Hepatocyte (in vitro differentiated cells): ENCODE measurements around the gene PPIP5K2. TPM values are rescaled to one million over a fixed set of nuclear protein-coding genes. Genes with fewer than 3 reads are reported as not detected.
A peak's percentile ranks its signal among the peaks of the same experiment; 100 is the strongest.

ENCODE experiments used
- DNase-seq: peaks from one replicate; pipeline ENCODE4 v3.0.0-alpha.2; 2016; ENCODE audit warnings: low spot score
- H2AFZ ChIP-seq: fragments of 200-600 bp; sonication (generic); 2 replicates; pipeline ENCODE4 v1.6.0; 2016; ENCODE audit warnings: antibody characterized with exemption, mild to moderate bottlenecking
- H3K27ac ChIP-seq: fragments of 200-600 bp; sonication (generic); 2 replicates; pipeline ENCODE4 v1.5.1; 2016; ENCODE audit warnings: mild to moderate bottlenecking
- H3K27me3 ChIP-seq: fragments of 200-600 bp; sonication (generic); 2 replicates; pipeline ENCODE4 v1.6.1; 2016
- H3K36me3 ChIP-seq: fragments of 200-600 bp; sonication (generic); replicated peaks from 2 replicates; pipeline ENCODE4 v1.5.1; 2016; ENCODE audit warnings: low read depth; ENCODE audit not compliant: insufficient read depth
- H3K4me1 ChIP-seq: fragments of 200-600 bp; sonication (generic); 2 replicates; pipeline ENCODE4 v1.5.1; 2016; ENCODE audit warnings: mild to moderate bottlenecking, moderate library complexity; ENCODE audit not compliant: insufficient read depth
- H3K4me2 ChIP-seq: fragments of 200-600 bp; sonication (generic); 2 replicates; pipeline ENCODE4 v1.6.0; 2016
- H3K4me3 ChIP-seq: fragments of 200-600 bp; sonication (generic); 2 replicates; pipeline ENCODE4 v1.5.1; 2016; ENCODE audit warnings: mild to moderate bottlenecking
- H3K79me2 ChIP-seq: fragments of 200-600 bp; sonication (generic); 2 replicates; pipeline ENCODE4 v1.6.0; 2017; ENCODE audit warnings: mild to moderate bottlenecking
- H3K9me2 ChIP-seq: fragments of 200-600 bp; sonication (generic); replicated peaks from 2 replicates; pipeline ENCODE4 v1.6.0; 2017; ENCODE audit warnings: mild to moderate bottlenecking; ENCODE audit not compliant: insufficient read depth
- H3K9me3 ChIP-seq: fragments of 200-600 bp; sonication (generic); 2 replicates; pipeline ENCODE4 v1.5.1; 2016; ENCODE audit warnings: low read depth, mild to moderate bottlenecking
- H4K20me1 ChIP-seq: fragments of 200-600 bp; sonication (generic); 2 replicates; pipeline ENCODE4 v1.6.0; 2016; ENCODE audit warnings: mild to moderate bottlenecking; ENCODE audit not compliant: insufficient read depth, poor library complexity, severe bottlenecking
- CTCF ChIP-seq: fragments of 200-600 bp; sonication (generic); IDR thresholded peaks from 2 replicates; pipeline ENCODE4 v1.5.1; 2016; ENCODE audit warnings: antibody characterized with exemption, mild to moderate bottlenecking; ENCODE audit not compliant: poor library complexity
- EZH2 ChIP-seq: fragments of 200-600 bp; sonication (generic); IDR thresholded peaks from 2 replicates; pipeline ENCODE4 v1.6.1; 2016; ENCODE audit warnings: antibody characterized with exemption, mild to moderate bottlenecking, borderline replicate concordance
- EZH2phosphoT487 ChIP-seq: fragments of 200-600 bp; sonication (generic); IDR thresholded peaks from one replicate; pipeline ENCODE4 v1.6.1; 2018; ENCODE audit warnings: antibody characterized with exemption, mild to moderate bottlenecking, low read depth, moderate library complexity; ENCODE audit not compliant: unreplicated experiment, severe bottlenecking
- WGBS: methylation state at CpG from one replicate; pipeline ENCODE4 v1.1.6; 2016; ENCODE audit warnings: low lambda C conversion rate; ENCODE audit errors: missing lambda C conversion rate; 5-methylcytosine and 5-hydroxymethylcytosine counted together
- polyA plus RNA-seq: library from polyadenylated mRNA; unstranded; fragments of >200 nt; fragmentation: Nextera tagmentation; extraction: Ambion mirVana; gene quantifications from 2 replicates; pipeline ENCODE4 v1.2.1, GENCODE V29; 2016
- total RNA-seq: library from RNA; depleted of rRNA; stranded (reverse); fragments of >200 nt; gene quantifications from 2 replicates; pipeline ENCODE4 v1.2.3, GENCODE V29; 2014

Gene PPIP5K2
- total and polyA plus RNA-seq, 2 experiments from 2014 or later: 31.4 to 78.0 TPM

- Histone ChIP-seq H3K4me3 (no peak overlapping the region), H3K27ac (no peak overlapping the region), H3K27me3 (no peaks in the 10 kb centered on the region), H3K9me2 (no peaks in the 10 kb centered on the region), H3K79me2 (peaks cover 77% of the 10 kb centered on the region), H3K4me2 (no peak overlapping the region), H4K20me1 (no peaks in the 10 kb centered on the region), H3K4me1 (peaks cover 6% of the 10 kb centered on the region), H3K9me3 (no peaks in the 10 kb centered on the region), H3K36me3 (no peaks in the 10 kb centered on the region), H2AFZ (no peak overlapping the region)
- TF ChIP-seq CTCF: no peak
- TF ChIP-seq EZH2phosphoT487: no peak
- no peak for TF ChIP-seq EZH2
- 97% methylated on average over 4 of the region's 4 CpGs for WGBS
- DNase-seq: no peak
Observed at GRCh38 chr5:103117471-103117991, 2.6 kb upstream of the PPIP5K2 start.

- Histone ChIP-seq H3K9me2 (no peaks in the 10 kb centered on the region), H3K79me2 (peaks cover 83% of the 10 kb centered on the region)
- TF ChIP-seq EZH2phosphoT487 (no peak), CTCF (no peak), EZH2 (no peak)
Observed at GRCh38 chr5:103119070-103119764, 884 bp upstream of the PPIP5K2 start.

GRCh38 chr5:103120607-103121200 is 603 bp downstream of the PPIP5K2 start:
- peak; percentile 23 for DNase-seq
- Histone ChIP-seq H3K4me1 (peaks cover 6% of the 10 kb centered on the region), H3K27ac (peak overlapping the region; percentile 81), H3K27me3 (no peaks in the 10 kb centered on the region), H3K79me2 (peaks cover 80% of the 10 kb centered on the region), H3K4me2 (peak overlapping the region; percentile 86), H3K4me3 (peak overlapping the region; percentile 47), H3K9me3 (no peaks in the 10 kb centered on the region), H3K36me3 (no peaks in the 10 kb centered on the region), H2AFZ (peak overlapping the region; percentile 58), H4K20me1 (no peaks in the 10 kb centered on the region), H3K9me2 (no peaks in the 10 kb centered on the region)
- WGBS: 2% methylated on average over 17 of the region's 17 CpGs
- TF ChIP-seq CTCF: no peak
- TF ChIP-seq EZH2phosphoT487: no peak
- no peak for TF ChIP-seq EZH2

More at GRCh38 chr5:103119070-103119764, 884 bp upstream of the PPIP5K2 start:
- Histone ChIP-seq H4K20me1 (no peaks in the 10 kb centered on the region), H3K36me3 (no peaks in the 10 kb centered on the region), H3K27ac (peak overlapping the region; percentile 96), H3K4me3 (peak overlapping the region; percentile 30), H3K4me2 (peak overlapping the region; percentile 71), H3K9me3 (no peaks in the 10 kb centered on the region), H2AFZ (peak overlapping the region; percentile 67), H3K4me1 (peaks cover 6% of the 10 kb centered on the region), H3K27me3 (no peaks in the 10 kb centered on the region)
- DNase-seq: no peak
- 2% methylated on average over 15 of the region's 15 CpGs for WGBS
